Esophagus muscularis mucosa (tissue), 4 donors: ENCODE measurements around the gene SNX10. TPM values are rescaled to one million over a fixed set of nuclear protein-coding genes. Genes with fewer than 3 reads are reported as not detected.
A peak's percentile ranks its signal among the peaks of the same experiment; 100 is the strongest.
"Not testable (repeated sequence)": the region's sequence is repeated elsewhere in the genome, so short reads cannot be mapped to it uniquely, and the experiment has no call there.

Experiments used
- DNase-seq: peaks from one replicate; pipeline ENCODE4 v3.0.0-alpha.2; 2017; ENCODE audit errors: extremely low spot score
- H3K27ac ChIP-seq, 4 donors: fragments of 200-600 bp; sonication (generic); replicated peaks in 1 of 4; 1 replicate in 3 of 4; 2 replicates in 1 of 4; pipeline ENCODE4 v1.5.1; 2016 to 2019; ENCODE audit warnings: mild to moderate bottlenecking in 1 of 4
- H3K27me3 ChIP-seq, 4 donors: fragments of 200-600 bp; sonication (generic); one replicate each; pipeline versions ENCODE4 v1.5.1 to v1.6.0; 2016 to 2019
- H3K36me3 ChIP-seq, 4 donors: fragments of 200-600 bp; sonication (generic); one replicate each; pipeline ENCODE4 v1.5.1; 2016 to 2019
- H3K4me1 ChIP-seq, 4 donors: fragments of 200-600 bp; sonication (generic); one replicate each; pipeline ENCODE4 v1.5.1; 2016 to 2019
- H3K4me3 ChIP-seq, 4 donors: fragments of 200-600 bp; sonication (generic); 1 replicate in 2 of 4; 2 replicates in 2 of 4; pipeline ENCODE4 v1.5.1; 2016 to 2019; ENCODE audit warnings: mild to moderate bottlenecking in 4 of 4, moderate library complexity in 1 of 4
- H3K9me3 ChIP-seq, 4 donors: fragments of 200-600 bp; sonication (generic); 1 replicate in 3 of 4; 2 replicates in 1 of 4; pipeline ENCODE4 v1.5.1; 2016 to 2019
- CTCF ChIP-seq, 3 experiments: fragments of 200-600 bp in 2 of 3; fragments of 450-650 bp in 1 of 3; sonication (generic) in 2 of 3; IDR thresholded peaks; one replicate each; pipeline ENCODE4 v1.5.1; 2017 to 2019; ENCODE audit warnings: antibody characterized with exemption in 3 of 3, mild to moderate bottlenecking in 2 of 3, moderate library complexity in 1 of 3
- EP300 ChIP-seq: sonication (generic); formaldehyde crosslinking; IDR thresholded peaks from one replicate; pipeline ENCODE4 v1.6.1; 2017; ENCODE audit warnings: antibody characterized with exemption
- POLR2A ChIP-seq: fragments of 450-650 bp; IDR thresholded peaks from one replicate; pipeline ENCODE4 v1.6.1; 2017; ENCODE audit warnings: antibody characterized with exemption, moderate library complexity, mild to moderate bottlenecking, low read depth
- POLR2AphosphoS5 ChIP-seq, 2 donors: sonication (generic); formaldehyde crosslinking; IDR thresholded peaks; one replicate each; pipeline ENCODE4 v1.6.1; 2017; ENCODE audit warnings: antibody characterized with exemption in 2 of 2
- WGBS: methylation state at CpG from one replicate; pipeline ENCODE4 v1.1.5; 2018; 5-methylcytosine and 5-hydroxymethylcytosine counted together
- intact Hi-C: fragments of 100-400 bp; cut with DNase I; formaldehyde crosslinking; loops from one replicate; pipeline ENCODE4 v1.15.1; 2023
- total RNA-seq, 4 donors: library from RNA; depleted of rRNA; stranded (reverse); fragments of >200 nt; gene quantifications; one replicate each; pipeline versions ENCODE4 v1.1.0 to v1.2.1, GENCODE V29; 2016

The SNX10 gene, protein sequence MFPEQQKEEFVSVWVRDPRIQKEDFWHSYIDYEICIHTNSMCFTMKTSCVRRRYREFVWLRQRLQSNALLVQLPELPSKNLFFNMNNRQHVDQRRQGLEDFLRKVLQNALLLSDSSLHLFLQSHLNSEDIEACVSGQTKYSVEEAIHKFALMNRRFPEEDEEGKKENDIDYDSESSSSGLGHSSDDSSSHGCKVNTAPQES
- 1 to 10 TPM; 1.9 to 5.0 (median 4.1) TPM for total RNA-seq

DNA sequence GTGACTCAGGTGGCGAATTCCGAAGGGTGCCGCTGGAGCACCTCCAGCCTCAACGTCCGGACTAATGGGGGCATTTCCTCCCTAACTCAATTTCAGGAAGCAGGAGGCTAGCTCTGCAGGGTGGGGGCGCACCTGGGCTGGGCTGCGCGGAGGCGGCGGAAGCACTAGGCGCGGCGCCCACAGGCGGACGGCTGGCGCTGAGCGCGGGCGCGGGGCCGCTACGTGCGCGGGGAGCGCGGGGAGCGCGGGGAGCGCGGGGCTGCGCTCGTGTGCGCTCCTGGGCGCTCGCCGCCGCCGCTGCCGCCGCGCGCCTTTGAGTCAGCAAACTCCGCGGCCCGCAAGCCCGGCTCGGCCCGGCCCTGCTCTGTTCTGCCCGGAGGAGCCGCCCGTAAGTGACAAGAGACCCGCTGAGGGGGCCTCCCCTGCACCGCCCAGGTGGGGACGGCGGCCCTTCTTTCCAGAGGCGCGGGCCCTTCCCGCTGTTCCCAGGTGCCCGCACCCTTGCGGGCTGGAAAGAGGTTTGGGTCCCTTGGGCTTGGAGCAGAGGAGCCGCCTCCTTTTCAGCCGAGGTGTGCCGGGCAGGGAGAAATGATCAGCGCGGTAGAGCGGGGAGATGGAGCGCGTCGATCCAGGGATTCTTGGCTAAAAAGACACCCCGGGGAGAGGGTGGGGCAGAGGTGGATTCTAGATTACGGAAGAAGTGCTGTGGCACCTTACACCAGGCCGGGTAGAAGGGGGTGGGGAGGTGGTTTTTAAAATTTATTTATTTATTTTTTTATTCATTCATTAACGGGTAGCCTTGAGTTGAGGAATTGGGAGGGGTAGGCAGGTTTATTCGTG is at the start of gene SNX10:
Gene SNX10, plus strand, starts transcription at position 164 of the 840 bp plus-strand sequence. CDS start 54,581 bp downstream, outside the sequence.
- H3K4me1 ChIP-seq = peaks cover 6 to 16% (median 10%) of the 10 kb centered on the region in 4 donors
- TF ChIP-seq POLR2A (no peak), EP300 (no peak), POLR2AphosphoS5 (IDR thresholded peaks at IDR 0.05) (no peak), CTCF (IDR thresholded peaks at IDR 0.05) (no peak)
- 2% methylated on average over 72 of the region's 74 CpGs for WGBS
- no peaks in the 10 kb centered on the region for H3K36me3 ChIP-seq
- intact Hi-C loops = no loop called here
- H3K9me3 ChIP-seq = no peaks in the 10 kb centered on the region
- peak within 1 kb of the TSS; percentile 56 to 61 (median 58) for H3K4me3 ChIP-seq
- no peak for DNase-seq
- no peak within 1 kb of the TSS for H3K27ac ChIP-seq
- H3K27me3 ChIP-seq = peaks cover 0 to 21% (median 0%) of the 10 kb centered on the region in 4 donors

- intact Hi-C loops = no loop called here
Observed at GRCh38 chr7:26245150-26245549, 46.5 kb upstream of the SNX10 start.

GRCh38 chr7:26250239-26250638 is 41.4 kb upstream of the SNX10 start:
- H3K27ac ChIP-seq = no peak overlapping the region
- H3K27me3 ChIP-seq = peaks cover 0 to 15% (median 0%) of the 10 kb centered on the region in 4 donors
- no peaks in the 10 kb centered on the region for H3K9me3 ChIP-seq
- intact Hi-C loops = no loop called here
- DNase-seq = no peak
- no peak overlapping the region for H3K4me3 ChIP-seq
- H3K4me1 ChIP-seq = no peaks in the 10 kb centered on the region
- no peak for TF ChIP-seq POLR2A
- TF ChIP-seq EP300 = no peak
- TF ChIP-seq POLR2AphosphoS5 (IDR thresholded peaks at IDR 0.05) = no peak
- no peak for TF ChIP-seq CTCF (IDR thresholded peaks at IDR 0.05)
- WGBS = 81% methylated on average over 12 of the region's 12 CpGs
- no peaks in the 10 kb centered on the region for H3K36me3 ChIP-seq

More at GRCh38 chr7:26245150-26245549, 46.5 kb upstream of the SNX10 start:
- Histone ChIP-seq H3K27ac (no peak overlapping the region), H3K4me3 (no peak overlapping the region), H3K27me3 (peaks cover 0 to 20% (median 0%) of the 10 kb centered on the region in 4 donors), H3K36me3 (no peaks in the 10 kb centered on the region), H3K4me1 (no peaks in the 10 kb centered on the region), H3K9me3 (no peaks in the 10 kb centered on the region)
- DNase-seq = no peak
- WGBS = 91% methylated on average over 9 of the region's 13 CpGs
- no peak for TF ChIP-seq POLR2A
- no peak for TF ChIP-seq POLR2AphosphoS5 (IDR thresholded peaks at IDR 0.05)
- TF ChIP-seq CTCF (IDR thresholded peaks at IDR 0.05) = no peak
- no peak for TF ChIP-seq EP300

DNA sequence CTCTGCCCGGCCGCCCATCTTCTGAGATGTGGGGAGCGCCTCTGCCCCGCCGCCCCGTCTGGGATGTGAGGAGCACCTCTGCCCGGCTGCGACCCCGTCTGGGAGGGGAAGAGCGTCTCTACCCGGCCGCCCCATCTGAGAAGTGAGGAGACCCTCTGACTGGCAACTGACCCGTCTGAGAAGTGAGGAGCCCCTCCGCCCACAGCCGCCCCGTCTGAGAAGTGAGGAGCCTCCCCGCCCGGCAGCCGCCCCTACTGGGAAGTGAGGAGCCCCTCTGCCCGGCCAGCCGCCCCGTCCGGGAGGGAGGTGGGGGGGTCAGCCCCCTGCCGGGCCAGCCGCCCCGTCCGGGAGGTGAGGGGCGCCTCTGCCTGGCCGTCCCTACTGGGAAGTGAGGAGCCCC is 29.8 kb upstream of the SNX10 start:
- H3K4me3 ChIP-seq, H3K4me1 ChIP-seq, H3K27ac ChIP-seq, DNase-seq, H3K27me3 ChIP-seq, H3K9me3 ChIP-seq, intact Hi-C loops, H3K36me3 ChIP-seq: not testable (repeated sequence)
- WGBS = 96% methylated on average over 11 of the region's 29 CpGs

DNA sequence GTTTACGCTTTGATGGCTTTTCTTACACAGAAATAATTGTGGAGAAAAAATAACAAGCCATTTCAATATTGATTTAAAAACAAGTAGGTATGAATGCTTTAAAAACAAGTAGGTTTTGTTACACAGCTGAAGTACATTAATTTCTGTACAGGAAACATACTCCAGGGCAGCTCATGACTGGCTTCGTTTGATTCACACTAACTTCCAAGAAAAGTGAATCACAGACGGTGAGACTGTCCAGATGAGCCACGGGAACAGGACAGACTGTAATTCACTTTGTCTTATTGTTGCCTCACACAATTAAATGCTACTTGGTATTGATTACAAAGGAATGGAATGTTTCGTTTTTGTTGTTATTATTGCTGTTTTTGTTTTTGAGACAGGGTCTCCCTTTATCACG is 26.6 kb upstream of the SNX10 start:
- TF ChIP-seq POLR2AphosphoS5 (IDR thresholded peaks at IDR 0.05) (no peak), POLR2A (no peak), CTCF (IDR thresholded peaks at IDR 0.05) (no peak), EP300 (no peak)
- no peak for DNase-seq
- Histone ChIP-seq H3K27ac (no peak overlapping the region), H3K36me3 (no peaks in the 10 kb centered on the region), H3K4me1 (no peaks in the 10 kb centered on the region), H3K27me3 (no peaks in the 10 kb centered on the region), H3K9me3 (peaks cover 0 to 9% (median 0%) of the 10 kb centered on the region in 4 donors), H3K4me3 (no peak overlapping the region)
- WGBS = 87% methylated on average over 6 of the region's 6 CpGs
- intact Hi-C loops = no loop called here
